GM19193 (cell line): ENCODE results near the gene HOXD11.

Experiments used
- POLR2A ChIP-seq: IDR thresholded peaks from 4 replicates; pipeline ENCODE4 v1.6.1; 2011; ENCODE audit not compliant: insufficient read depth, insufficient read length; ENCODE audit errors: extremely low read depth

HOXD11 gene

DNA sequence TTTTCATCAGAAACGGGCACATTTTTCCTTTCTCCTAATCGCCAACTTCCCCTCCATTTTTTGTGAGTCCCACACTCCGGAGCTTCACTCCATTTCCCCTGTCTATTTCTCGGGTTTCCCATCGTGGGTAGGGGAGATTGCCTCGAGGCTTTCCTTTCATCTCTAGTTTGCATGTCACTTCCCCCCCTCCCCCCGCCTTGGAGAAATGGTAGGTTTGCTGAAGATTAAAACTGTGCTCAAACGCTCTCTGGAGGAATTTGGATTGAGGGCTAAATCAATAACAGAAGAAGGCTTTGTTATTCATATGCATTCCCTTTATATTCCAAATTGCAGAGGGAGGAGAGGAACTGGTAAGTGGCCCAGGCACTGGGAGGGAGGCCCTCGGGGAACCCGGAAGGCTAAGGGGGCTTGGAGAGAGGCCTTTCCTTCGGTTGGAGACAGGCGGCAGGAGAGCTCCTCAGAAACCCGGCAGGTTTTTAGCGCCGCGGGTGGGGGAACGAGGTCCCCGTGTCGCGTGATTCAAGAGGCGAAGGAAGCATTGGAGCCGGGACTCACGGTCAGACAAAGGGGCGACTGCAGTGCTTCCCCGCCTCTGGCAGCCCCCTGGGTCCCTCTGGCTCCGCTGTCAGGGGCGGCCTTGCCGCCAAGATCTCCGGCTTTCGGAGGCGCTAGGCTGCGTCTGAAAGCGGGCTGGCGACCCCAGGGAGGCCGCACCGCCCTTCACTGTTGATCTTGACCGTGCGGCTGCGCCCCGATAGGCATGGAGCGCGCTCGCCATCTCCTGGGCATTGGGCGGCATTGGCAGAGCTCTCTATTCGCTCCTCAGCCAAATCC is 9.9 kb upstream of the HOXD11 start:
- TF ChIP-seq POLR2A, result no peak

DNA sequence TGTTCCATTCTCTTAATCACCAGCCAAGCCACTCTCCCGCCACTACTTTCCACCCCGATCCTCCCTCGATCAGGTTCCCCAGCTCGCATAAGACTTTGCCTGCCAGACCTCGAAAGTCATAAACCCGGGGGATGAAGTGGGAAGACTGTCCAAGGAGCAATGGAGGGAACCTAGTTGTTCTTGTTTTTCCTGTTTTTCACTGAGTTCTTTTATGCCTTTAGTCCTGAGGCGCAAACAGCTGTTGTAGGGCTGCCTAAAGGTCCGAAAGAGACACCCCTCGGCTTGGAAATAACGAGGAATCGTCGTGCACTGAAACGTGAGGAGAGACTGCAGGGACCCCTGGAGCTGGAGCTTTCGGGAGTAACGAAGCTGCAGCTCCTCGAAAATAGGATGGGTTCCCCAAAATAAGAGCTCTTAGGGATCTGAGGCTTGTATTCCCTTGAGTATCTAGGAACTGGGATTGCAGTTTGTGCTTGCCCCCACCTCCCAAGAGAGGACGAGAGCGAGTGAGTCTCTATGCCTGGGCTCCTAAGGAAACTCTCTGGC is 9.2 kb upstream of the HOXD11 start:
- TF ChIP-seq POLR2A, result no peak

DNA sequence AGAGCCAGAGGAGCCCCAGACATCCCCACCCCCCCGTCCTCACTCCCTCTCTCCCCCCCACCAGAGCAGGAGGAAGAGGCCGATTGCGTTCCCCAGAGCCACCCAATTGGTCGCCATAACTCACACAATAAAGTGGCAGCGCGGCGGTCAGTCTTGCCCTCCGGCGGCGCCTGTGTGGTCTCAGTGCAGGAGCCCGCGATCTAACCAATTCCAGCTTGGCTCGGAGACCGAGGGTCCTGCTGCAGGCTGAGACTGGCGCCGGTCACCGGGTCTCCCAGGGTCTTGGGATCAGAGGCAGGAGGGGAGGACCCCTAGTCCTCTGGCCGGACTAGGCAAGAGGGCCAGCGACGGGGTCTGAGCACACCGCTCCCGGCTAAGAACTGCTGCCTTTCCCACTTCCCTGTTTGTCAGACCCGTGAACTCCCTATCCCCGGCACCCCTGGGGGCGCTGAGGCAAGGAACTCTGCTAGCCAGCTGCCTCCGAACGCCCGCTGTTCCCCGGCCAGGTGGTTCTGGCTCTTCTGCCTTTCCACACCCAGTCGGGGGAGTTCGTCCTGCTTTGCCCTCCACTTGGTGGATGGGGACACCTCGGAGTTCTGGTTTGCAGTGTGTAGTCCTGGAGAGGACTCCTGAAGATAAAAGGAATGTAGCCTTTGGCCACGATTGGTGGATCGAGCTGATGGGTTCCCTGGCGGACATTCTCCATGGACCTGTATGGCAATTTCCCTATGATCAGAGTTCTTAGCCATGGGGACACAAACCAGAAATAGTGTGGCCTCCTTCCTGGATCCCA is 8.5 kb upstream of the HOXD11 start:
- TF ChIP-seq POLR2A, result no peak

DNA sequence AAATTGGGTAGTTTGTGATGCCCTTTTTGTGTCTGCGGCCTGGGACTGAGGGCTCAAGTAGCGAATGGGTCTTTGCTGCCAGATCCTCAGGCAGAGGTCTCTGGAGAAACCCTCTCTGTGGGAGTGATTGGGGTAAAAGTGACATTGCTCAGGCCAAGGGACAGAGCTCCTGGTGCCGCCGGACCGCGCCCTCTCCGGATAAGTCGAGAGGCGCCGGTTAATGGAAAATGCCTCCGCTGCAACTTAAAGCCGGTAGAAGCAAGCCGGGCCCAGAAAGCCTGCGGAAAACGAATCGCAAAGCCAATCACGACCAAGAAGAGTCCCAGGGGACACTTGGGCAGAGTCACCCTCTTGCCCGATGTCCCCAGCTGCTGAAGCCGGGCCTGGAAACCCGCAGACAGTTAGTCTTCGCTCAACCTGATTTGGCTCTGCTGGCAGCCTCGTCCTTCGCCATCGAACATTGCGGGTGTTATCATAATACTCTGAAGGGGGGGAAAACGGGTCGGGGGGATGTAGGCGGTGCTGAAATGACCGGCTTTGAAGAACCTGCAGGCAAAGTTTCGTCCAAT is 7.8 kb upstream of the HOXD11 start:
- no peak for TF ChIP-seq POLR2A

DNA sequence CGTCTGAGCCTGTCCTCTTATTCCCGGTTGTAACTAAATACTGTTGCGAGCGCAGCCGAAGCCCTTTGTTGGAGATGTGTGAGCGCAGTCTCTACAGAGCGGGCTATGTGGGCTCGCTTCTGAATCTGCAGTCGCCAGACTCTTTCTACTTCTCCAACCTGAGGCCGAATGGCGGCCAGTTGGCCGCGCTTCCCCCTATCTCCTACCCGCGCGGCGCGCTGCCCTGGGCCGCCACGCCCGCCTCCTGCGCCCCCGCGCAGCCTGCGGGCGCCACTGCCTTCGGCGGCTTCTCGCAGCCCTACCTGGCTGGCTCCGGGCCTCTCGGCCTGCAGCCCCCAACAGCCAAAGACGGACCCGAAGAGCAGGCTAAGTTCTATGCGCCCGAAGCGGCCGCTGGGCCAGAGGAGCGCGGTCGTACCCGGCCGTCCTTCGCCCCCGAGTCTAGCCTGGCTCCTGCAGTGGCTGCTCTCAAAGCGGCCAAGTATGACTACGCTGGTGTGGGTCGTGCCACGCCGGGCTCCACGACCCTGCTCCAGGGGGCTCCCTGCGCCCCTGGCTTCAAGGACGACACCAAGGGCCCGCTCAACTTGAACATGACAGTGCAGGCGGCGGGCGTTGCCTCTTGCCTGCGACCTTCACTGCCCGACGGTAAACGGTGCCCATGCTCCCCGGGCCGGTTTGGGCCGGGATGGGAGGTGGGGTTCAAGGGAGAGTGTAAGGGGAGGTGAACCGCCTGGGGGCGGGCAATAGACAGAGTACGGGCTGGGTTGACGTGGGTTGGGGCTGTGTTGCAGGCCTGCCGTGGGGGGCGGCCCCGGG is 7.1 kb upstream of the HOXD11 start, which contains the start of gene HOXD12:
Gene HOXD12, plus strand, starts transcription at position 68 of the 819 bp plus-strand sequence. Its CDS starts 7 bp downstream, at position 75.
- no peak for TF ChIP-seq POLR2A

DNA sequence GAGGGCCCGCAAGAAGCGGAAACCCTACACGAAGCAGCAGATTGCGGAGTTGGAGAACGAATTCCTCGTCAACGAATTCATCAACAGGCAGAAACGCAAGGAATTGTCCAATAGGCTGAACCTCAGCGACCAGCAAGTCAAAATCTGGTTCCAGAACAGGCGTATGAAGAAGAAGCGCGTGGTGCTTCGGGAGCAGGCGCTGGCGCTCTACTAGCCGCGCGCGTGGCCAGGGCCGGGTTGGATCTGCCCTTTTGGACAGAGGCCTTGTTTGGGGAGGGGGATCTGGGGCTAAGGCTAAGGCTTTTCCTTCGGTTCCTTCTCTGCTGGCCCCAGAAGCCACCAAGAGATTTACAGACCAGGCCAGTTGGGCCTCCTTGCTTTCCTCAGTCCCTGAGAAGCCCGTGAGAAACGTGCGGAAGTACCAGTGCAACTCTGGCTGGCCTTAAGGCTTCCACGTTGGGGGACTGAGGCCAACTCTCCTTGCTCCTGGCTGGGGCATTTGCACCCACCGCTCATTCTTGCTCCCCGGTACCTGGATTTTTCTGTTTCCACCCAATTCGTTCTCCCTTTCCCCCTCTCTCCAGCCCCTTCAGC is 6.4 kb upstream of the HOXD11 start:
- no peak for TF ChIP-seq POLR2A

DNA sequence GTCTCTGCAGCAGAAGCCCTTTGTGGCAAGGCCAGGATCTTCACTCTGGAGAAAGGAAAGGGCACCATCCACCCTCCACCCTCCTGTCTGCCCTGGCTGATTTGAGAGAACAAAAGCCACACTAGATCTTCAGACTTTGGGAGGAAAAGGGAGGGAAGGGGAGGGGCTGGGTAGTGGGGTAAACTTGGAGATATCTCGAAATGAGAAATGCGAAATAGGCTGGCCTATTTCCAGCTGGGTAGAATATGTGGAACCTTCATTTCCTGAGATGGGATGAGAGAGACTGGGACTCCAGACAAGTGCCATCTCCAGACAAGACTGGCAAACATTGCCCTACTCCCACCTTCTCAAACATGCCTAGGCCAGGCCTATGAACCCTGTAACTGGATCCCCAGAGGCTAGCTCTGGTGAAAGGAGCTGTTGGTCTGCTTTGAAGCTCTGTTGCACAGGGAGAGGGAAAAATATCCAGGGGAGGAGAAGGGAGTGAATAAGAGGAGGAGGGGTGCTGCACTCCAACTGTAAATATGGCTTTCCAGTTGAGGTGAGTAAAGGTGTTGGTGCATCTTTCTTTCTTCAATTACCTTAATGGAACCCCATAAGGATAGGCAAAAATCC is 5.8 kb upstream of the HOXD11 start:
- no peak for TF ChIP-seq POLR2A

DNA sequence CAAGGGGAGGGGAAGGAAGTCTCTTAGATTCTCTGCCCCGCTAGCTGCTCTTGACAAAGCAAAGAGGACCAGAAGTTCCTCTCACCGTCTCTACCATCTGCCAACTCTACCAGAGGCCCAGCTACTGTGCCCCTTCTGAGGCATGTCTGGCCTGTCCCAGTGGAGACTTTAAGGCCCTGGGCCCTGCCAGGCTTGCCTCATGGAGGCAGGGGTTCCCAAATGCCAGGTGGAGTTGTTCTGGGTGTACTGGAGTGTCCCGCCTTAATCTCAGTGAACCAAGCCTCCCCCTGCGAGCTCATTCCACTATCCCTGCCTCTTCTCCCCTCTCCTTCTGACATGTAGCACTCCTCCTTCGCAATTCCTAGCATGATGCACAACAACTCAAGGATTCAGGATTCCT is 5.2 kb upstream of the HOXD11 start:
- no peak for TF ChIP-seq POLR2A

DNA sequence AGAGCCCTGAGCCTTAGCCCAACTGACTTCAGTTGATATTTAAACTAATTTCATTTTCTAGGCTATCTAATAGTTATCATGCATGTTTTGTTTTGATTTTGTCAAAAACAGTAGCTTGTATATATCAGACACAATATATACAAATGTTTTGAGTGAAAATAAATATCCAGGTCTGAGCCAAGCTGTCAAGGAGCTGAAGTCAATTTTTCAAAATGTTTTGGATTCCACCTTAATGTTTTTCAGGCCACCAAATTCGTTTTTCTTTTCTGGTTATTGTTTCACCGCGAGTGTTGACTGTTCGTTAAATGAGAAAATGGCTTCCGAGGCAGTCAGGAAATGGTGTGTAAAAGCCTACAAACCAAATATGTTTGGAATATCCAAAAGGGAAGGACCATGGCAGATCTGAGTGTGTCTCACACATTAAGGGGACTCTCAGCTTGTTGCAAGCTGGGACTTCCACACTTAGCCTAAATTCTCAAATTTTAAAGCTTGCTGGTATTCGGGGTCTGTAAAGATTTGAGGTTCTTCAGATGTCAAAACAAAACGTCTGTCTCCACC is 4.7 kb upstream of the HOXD11 start:
- TF ChIP-seq POLR2A, result no peak

DNA sequence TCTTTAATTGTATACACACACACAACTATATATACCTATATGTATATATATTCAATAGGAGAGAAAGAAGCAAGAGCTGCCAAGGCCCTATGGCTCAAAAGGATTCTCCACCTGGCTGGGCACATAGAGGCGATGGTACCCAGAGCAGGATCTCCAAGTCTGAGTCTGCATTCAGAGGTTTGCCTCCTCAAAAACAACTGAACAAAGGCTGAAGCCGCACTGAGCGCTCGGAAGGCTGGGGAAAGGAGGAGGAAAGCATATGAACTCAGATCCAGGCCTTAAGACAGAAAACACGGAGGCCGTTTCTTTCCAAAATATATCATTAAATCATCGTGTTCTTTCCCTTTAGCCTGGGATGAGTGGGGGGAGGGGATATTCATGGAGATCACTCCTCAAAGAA is 3.9 kb upstream of the HOXD11 start:
- no peak for TF ChIP-seq POLR2A

DNA sequence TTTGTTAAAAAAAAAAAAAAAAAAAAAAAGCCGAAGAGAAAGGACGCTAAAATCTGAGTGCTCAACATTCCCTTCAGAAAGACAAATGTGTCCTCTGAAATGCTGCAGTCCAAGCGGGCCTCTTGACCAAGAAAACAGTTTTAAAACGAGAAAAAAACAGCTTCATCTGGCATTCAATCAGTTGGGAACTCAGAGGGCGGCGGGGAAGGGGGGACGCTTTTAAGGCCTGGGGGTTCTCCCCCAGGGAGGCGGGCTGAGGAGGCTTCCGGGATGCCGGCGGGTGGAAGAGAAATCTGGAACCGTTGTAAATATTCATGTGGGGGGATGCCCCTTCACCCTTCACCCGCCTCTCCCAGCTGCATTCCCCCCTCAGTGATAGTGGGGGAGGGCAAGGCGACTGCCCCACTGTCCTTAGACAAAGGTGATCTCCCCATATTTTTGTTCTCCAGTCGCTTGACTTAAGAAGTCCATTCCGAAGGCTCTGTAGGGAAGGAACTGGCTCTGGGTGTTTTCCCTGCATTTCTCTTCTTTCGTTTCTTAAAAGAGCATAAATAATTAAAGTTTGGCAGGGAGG is 3.3 kb upstream of the HOXD11 start:
- TF ChIP-seq POLR2A, result no peak

DNA sequence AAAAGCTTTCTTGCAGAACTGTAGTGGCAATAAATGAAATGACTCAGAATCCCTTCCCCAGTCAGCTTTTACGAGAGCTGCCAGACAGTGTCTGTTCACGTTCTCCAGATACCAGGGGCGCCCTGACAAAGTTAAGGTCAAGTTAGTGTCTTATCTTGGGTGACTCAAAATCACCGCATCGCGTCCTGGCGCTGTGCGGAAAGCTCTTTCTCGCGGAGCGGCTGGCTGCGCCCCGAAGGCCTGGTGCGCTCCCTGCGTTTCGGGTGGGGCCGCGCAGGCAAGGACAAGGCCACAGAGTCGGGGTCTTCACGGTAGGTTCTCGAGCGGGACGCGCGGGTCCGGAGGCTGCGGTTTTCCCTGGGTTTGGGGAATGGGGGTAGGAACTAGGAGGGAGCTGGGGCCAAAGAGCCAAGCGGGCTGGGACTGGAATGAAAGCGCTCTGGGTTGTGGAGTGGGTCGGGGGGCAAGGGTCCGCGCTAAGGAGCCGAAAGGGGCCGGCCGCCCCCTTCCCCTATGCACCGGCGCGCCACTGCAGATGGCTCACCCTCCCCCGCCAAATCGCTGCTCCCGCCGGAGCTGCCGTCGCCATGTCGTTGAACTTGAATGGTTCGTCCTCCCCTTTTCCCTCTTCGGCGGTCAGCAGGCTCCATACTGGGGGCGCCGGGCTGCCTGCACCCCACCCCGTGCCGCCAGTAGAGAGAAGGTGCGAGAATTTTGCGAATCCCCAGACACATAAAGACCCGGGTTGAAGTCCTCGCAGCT is 2.6 kb upstream of the HOXD11 start:
- TF ChIP-seq POLR2A, result no peak
